HEK293 (cell line): ENCODE results near the gene LCOR.

Experiments used
- CTCF ChIA-PET: fragments of 350-600 bp; formaldehyde crosslinking; extraction: SDS; loops from one replicate; lab custom pipeline; 2021; ENCODE audit warnings: antibody characterized with exemption; lab: Yijun Ruan, JAX
- POLR2A ChIA-PET: fragments of 300-600 bp; formaldehyde crosslinking; extraction: SDS; loops from one replicate; lab custom pipeline; 2020; ENCODE audit warnings: antibody characterized with exemption, inconsistent platforms; lab: Yijun Ruan, JAX
- H3K27ac ChIP-seq: fragments of 200-500 bp; sonication (Bioruptor generic); 2 replicates; pipeline ENCODE4 v1.5.1; 2014; ENCODE audit warnings: low read depth, low read length, control low read depth, inconsistent platforms; ENCODE audit errors: extremely low read depth
- H3K36me3 ChIP-seq, 2 experiments: fragments of 200-500 bp in 1 of 2; sonication (Bioruptor generic) in 1 of 2; 1 replicate in 1 of 2; 2 replicates in 1 of 2; pipeline ENCODE4 v1.5.1; 2014 to 2017; ENCODE audit warnings: inconsistent platforms in 2 of 2, low read length in 2 of 2; ENCODE audit not compliant: control insufficient read depth in 2 of 2, insufficient read depth in 1 of 2
- H3K4me1 ChIP-seq: fragments of 200-500 bp; sonication (Bioruptor generic); 2 replicates; pipeline ENCODE4 v1.5.1; 2014; ENCODE audit warnings: mild to moderate bottlenecking, low read length, inconsistent platforms; ENCODE audit not compliant: control insufficient read depth, insufficient read depth
- H3K4me3 ChIP-seq: 2 replicates; pipeline ENCODE4 v1.5.1; 2011; ENCODE audit warnings: low read depth, mild to moderate bottlenecking, control low read depth, low read length, moderate library complexity
- H3K9me3 ChIP-seq: fragments of 200-500 bp; sonication (Bioruptor generic); 2 replicates; pipeline ENCODE4 v1.5.1; 2014; ENCODE audit warnings: low read depth, low read length, inconsistent platforms; ENCODE audit not compliant: control insufficient read depth, insufficient read depth
- KLF8 ChIP-seq: fragments of 450-650 bp; formaldehyde crosslinking; IDR thresholded peaks from 2 replicates; pipeline ENCODE4 v1.5.1; 2016; ENCODE audit warnings: missing biosample characterization, missing genetic modification characterization
- SCRT1 ChIP-seq: fragments of 450-650 bp; formaldehyde crosslinking; IDR thresholded peaks from 2 replicates; pipeline ENCODE4 v1.5.1; 2016; ENCODE audit warnings: missing biosample characterization, missing genetic modification characterization, borderline replicate concordance
- TCF7L2 ChIP-seq: IDR thresholded peaks from 2 replicates; pipeline ENCODE4 v1.6.1; 2011; ENCODE audit warnings: low read depth, mild to moderate bottlenecking, inconsistent platforms, low read length, moderate library complexity, borderline replicate concordance
- ZFHX2 ChIP-seq: fragments of 450-650 bp; formaldehyde crosslinking; conservative IDR thresholded peaks from 2 replicates; pipeline ENCODE4 v1.5.1; 2016; ENCODE audit warnings: missing biosample characterization, missing genetic modification characterization
- ZFP3 ChIP-seq: fragments of 450-650 bp; formaldehyde crosslinking; IDR thresholded peaks from 2 replicates; pipeline ENCODE4 v1.5.1; 2016; ENCODE audit warnings: low read depth, missing biosample characterization, missing genetic modification characterization
- ZFP41 ChIP-seq: fragments of 450-650 bp; formaldehyde crosslinking; IDR thresholded peaks from 2 replicates; pipeline ENCODE4 v1.5.1; 2016; ENCODE audit warnings: missing biosample characterization, missing genetic modification characterization, borderline replicate concordance
- ZNF146 ChIP-seq: fragments of 450-650 bp; formaldehyde crosslinking; IDR thresholded peaks from 2 replicates; pipeline ENCODE4 v1.5.1; 2016; ENCODE audit warnings: missing biosample characterization, missing genetic modification characterization
- ZNF202 ChIP-seq: fragments of 450-650 bp; formaldehyde crosslinking; IDR thresholded peaks from 2 replicates; pipeline ENCODE4 v1.5.1; 2016; ENCODE audit warnings: missing biosample characterization, missing genetic modification characterization, borderline replicate concordance
- ZNF214 ChIP-seq: fragments of 450-650 bp; formaldehyde crosslinking; IDR thresholded peaks from 2 replicates; pipeline ENCODE4 v1.5.1; 2017; ENCODE audit warnings: missing biosample characterization, mild to moderate bottlenecking, missing genetic modification characterization, borderline replicate concordance
- ZNF223 ChIP-seq: fragments of 450-650 bp; formaldehyde crosslinking; IDR thresholded peaks from 2 replicates; pipeline ENCODE4 v1.5.1; 2016; ENCODE audit warnings: missing biosample characterization, missing genetic modification characterization
- ZNF266 ChIP-seq: fragments of 450-650 bp; formaldehyde crosslinking; IDR thresholded peaks from 2 replicates; pipeline ENCODE4 v1.5.1; 2016; ENCODE audit warnings: missing biosample characterization, missing genetic modification characterization, low read depth
- ZNF292 ChIP-seq: fragments of 450-650 bp; formaldehyde crosslinking; IDR thresholded peaks from 2 replicates; pipeline ENCODE4 v1.5.1; 2016; ENCODE audit warnings: low read depth, missing biosample characterization, missing genetic modification characterization, borderline replicate concordance
- ZNF324 ChIP-seq: fragments of 450-650 bp; formaldehyde crosslinking; IDR thresholded peaks from 2 replicates; pipeline ENCODE4 v1.5.1; 2016; ENCODE audit warnings: missing biosample characterization, missing genetic modification characterization
- ZNF335 ChIP-seq: fragments of 450-650 bp; formaldehyde crosslinking; conservative IDR thresholded peaks from 2 replicates; pipeline ENCODE4 v1.5.1; 2016; ENCODE audit warnings: missing biosample characterization, missing genetic modification characterization
- ZNF341 ChIP-seq: fragments of 450-650 bp; formaldehyde crosslinking; IDR thresholded peaks from 2 replicates; pipeline ENCODE4; 2016; ENCODE audit warnings: low read depth, missing biosample characterization, missing genetic modification characterization
- ZNF394 ChIP-seq: fragments of 450-650 bp; formaldehyde crosslinking; IDR thresholded peaks from 2 replicates; pipeline ENCODE4 v1.5.1; 2016; ENCODE audit warnings: missing biosample characterization, missing genetic modification characterization, mild to moderate bottlenecking, moderate library complexity, borderline replicate concordance
- ZNF521 ChIP-seq: fragments of 450-650 bp; formaldehyde crosslinking; IDR thresholded peaks from 2 replicates; pipeline ENCODE4 v1.5.1; 2017; ENCODE audit warnings: missing biosample characterization, mild to moderate bottlenecking, missing genetic modification characterization
- ZNF621 ChIP-seq: fragments of 450-650 bp; formaldehyde crosslinking; IDR thresholded peaks from 2 replicates; pipeline ENCODE4 v1.5.1; 2017; ENCODE audit warnings: missing biosample characterization, missing genetic modification characterization
- TF ChIP-seq, protein P1 (sequence below): fragments of 450-650 bp; formaldehyde crosslinking; IDR thresholded peaks from 2 replicates; pipeline ENCODE4 v1.5.1; 2016; ENCODE audit warnings: missing biosample characterization, missing genetic modification characterization
- TF ChIP-seq, protein P2 (sequence below): fragments of 450-650 bp; formaldehyde crosslinking; IDR thresholded peaks from 2 replicates; pipeline ENCODE4 v1.5.1; 2016; ENCODE audit warnings: missing biosample characterization, missing genetic modification characterization, low read depth
- TF ChIP-seq, protein P3 (sequence below): fragments of 450-650 bp; formaldehyde crosslinking; IDR thresholded peaks from 2 replicates; pipeline ENCODE4 v1.5.1; 2016; ENCODE audit warnings: missing biosample characterization, missing genetic modification characterization
- TF ChIP-seq, protein P4 (sequence below): IDR thresholded peaks from 2 replicates; pipeline ENCODE4 v1.6.1; 2011; ENCODE audit warnings: mild to moderate bottlenecking, low read depth, low read length, borderline replicate concordance
- TF ChIP-seq, protein P5 (sequence below): fragments of 450-650 bp; formaldehyde crosslinking; optimal IDR thresholded peaks from 2 replicates; pipeline ENCODE3; 2016; ENCODE audit warnings: missing biosample characterization, mild to moderate bottlenecking, missing genetic modification characterization

The LCOR gene

DNA sequence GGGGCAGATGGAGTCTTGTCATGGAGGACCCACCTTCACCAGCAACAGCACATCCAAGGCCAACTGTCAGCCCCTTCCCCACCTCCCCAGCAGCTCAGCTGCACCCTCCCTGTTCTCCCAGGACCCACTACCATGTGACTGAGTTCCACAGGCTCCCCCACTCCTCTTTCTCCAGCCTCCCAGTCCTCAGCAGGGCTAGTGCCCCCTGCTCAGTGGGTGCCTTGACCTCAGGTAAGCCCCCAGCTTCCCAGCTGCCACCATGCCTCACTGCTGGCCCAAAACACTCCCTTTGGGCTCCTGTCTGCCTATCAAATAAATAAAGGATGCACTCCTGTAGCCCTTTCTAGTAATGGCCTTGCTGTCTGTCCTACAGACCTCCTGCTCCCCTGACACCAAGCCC, 179.3 kb downstream of the LCOR start:
- CTCF ChIA-PET: interaction anchor here (0.6 to 1.0 kb wide), 3 partner anchors 14 to 427 kb away, joined by 3 to 4 read pairs (median 3); no protein-coding TSS in a partner anchor
- Histone ChIP-seq H3K27ac (no peak overlapping the region), H3K36me3 (no peaks in the 10 kb centered on the region), H3K4me1 (no peaks in the 10 kb centered on the region), H3K4me3 (no peak overlapping the region), H3K9me3 (no peaks in the 10 kb centered on the region)
- no peak for TF ChIP-seq ZNF292
- POLR2A ChIA-PET: no interaction called here

DNA sequence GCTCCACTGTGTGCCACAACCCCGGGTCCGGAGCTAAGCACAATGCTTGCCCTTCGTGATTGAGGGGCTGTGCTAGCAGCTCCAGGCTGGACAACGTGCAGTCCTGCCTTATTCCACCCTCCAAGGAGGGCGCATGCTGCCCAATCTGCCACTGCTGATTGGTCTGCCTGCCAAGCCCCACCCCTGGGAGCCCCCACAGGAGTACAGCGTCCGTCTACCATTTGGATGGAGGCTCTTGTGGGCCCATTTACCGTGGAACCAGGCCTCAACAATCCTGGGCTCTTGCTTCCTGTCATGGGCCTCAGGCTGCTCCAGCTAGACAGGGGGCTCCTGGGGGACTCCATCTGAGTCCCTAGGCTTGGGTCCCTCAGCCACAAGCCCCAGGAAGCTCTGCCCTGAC, 180.4 kb downstream of the LCOR start:
- TF ChIP-seq ZFP41 (tag by site-specific recombination) (no peak), KLF8 (tag by site-specific recombination) (no peak), ZNF223 (tag by site-specific recombination) (no peak), TCF7L2 (no peak), ZNF324 (tag by site-specific recombination) (no peak), ZNF202 (tag by site-specific recombination) (no peak)
- TF ChIP-seq, protein P1, sequence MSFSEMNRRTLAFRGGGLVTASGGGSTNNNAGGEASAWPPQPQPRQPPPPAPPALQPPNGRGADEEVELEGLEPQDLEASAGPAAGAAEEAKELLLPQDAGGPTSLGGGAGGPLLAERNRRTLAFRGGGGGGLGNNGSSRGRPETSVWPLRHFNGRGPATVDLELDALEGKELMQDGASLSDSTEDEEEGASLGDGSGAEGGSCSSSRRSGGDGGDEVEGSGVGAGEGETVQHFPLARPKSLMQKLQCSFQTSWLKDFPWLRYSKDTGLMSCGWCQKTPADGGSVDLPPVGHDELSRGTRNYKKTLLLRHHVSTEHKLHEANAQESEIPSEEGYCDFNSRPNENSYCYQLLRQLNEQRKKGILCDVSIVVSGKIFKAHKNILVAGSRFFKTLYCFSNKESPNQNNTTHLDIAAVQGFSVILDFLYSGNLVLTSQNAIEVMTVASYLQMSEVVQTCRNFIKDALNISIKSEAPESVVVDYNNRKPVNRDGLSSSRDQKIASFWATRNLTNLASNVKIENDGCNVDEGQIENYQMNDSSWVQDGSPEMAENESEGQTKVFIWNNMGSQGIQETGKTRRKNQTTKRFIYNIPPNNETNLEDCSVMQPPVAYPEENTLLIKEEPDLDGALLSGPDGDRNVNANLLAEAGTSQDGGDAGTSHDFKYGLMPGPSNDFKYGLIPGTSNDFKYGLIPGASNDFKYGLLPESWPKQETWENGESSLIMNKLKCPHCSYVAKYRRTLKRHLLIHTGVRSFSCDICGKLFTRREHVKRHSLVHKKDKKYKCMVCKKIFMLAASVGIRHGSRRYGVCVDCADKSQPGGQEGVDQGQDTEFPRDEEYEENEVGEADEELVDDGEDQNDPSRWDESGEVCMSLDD (tag by site-specific recombination): no peak
- H3K4me3 ChIP-seq: no peak overlapping the region
- CTCF ChIA-PET: interaction anchor here (0.9 to 1.0 kb wide), 3 partner anchors 13 to 49 kb away, joined by 3 to 4 read pairs (median 3); no protein-coding TSS in a partner anchor
- no peaks in the 10 kb centered on the region for H3K36me3 ChIP-seq
- POLR2A ChIA-PET: no interaction called here
- H3K4me1 ChIP-seq: no peaks in the 10 kb centered on the region
- H3K27ac ChIP-seq: no peak overlapping the region
- no peaks in the 10 kb centered on the region for H3K9me3 ChIP-seq

DNA sequence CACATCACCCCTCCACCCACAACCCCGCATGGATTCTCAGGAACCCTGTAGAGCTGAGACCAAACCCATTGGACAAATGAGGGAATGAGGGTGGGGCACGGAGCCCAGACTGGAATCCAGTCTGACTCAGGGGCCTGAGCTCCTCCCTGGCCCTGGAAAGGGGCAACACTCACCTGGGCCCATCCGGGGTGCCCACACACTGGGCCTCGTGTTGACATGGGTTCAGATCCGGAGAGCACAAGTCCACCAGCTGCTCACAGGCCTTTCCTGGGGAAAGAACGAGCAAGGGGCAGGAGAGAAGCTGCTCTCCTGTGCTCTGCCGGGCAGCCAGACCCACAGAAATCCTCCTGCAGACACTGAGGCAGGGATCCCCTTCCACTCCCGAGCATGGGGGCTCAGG, 181.5 kb downstream of the LCOR start:
- Histone ChIP-seq H3K9me3 (no peaks in the 10 kb centered on the region), H3K4me1 (no peaks in the 10 kb centered on the region), H3K27ac (no peak overlapping the region), H3K36me3 (no peaks in the 10 kb centered on the region), H3K4me3 (no peak overlapping the region)
- ChIA-PET POLR2A (no interaction called here), CTCF (interaction anchor here (0.7 to 0.9 kb wide), 2 partner anchors 12 to 518 kb away, joined by 4 read pairs; no protein-coding TSS in a partner anchor)
- TF ChIP-seq, protein P2, sequence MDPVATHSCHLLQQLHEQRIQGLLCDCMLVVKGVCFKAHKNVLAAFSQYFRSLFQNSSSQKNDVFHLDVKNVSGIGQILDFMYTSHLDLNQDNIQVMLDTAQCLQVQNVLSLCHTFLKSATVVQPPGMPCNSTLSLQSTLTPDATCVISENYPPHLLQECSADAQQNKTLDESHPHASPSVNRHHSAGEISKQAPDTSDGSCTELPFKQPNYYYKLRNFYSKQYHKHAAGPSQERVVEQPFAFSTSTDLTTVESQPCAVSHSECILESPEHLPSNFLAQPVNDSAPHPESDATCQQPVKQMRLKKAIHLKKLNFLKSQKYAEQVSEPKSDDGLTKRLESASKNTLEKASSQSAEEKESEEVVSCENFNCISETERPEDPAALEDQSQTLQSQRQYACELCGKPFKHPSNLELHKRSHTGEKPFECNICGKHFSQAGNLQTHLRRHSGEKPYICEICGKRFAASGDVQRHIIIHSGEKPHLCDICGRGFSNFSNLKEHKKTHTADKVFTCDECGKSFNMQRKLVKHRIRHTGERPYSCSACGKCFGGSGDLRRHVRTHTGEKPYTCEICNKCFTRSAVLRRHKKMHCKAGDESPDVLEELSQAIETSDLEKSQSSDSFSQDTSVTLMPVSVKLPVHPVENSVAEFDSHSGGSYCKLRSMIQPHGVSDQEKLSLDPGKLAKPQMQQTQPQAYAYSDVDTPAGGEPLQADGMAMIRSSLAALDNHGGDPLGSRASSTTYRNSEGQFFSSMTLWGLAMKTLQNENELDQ: no peak
- TF ChIP-seq ZNF324 (tag by site-specific recombination) (no peak), ZFP3 (tag by site-specific recombination) (no peak), ZNF266 (tag by site-specific recombination) (no peak), ZNF521 (tag by site-specific recombination) (no peak), ZNF214 (tag by site-specific recombination) (no peak), ZNF341 (tag by site-specific recombination) (no peak), ZNF394 (no peak), ZNF621 (tag by site-specific recombination) (no peak), ZNF146 (no peak), ZFHX2 (tag by site-specific recombination) (no peak), SCRT1 (tag by site-specific recombination) (no peak), ZNF335 (tag by site-specific recombination) (no peak)
- TF ChIP-seq, protein P3, sequence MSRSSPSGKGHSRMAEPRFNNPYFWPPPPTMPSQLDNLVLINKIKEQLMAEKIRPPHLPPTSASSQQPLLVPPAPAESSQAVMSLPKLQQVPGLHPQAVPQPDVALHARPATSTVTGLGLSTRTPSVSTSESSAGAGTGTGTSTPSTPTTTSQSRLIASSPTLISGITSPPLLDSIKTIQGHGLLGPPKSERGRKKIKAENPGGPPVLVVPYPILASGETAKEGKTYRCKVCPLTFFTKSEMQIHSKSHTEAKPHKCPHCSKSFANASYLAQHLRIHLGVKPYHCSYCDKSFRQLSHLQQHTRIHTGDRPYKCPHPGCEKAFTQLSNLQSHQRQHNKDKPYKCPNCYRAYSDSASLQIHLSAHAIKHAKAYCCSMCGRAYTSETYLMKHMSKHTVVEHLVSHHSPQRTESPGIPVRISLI (tag by site-specific recombination): no peak
- TF ChIP-seq, protein P4, sequence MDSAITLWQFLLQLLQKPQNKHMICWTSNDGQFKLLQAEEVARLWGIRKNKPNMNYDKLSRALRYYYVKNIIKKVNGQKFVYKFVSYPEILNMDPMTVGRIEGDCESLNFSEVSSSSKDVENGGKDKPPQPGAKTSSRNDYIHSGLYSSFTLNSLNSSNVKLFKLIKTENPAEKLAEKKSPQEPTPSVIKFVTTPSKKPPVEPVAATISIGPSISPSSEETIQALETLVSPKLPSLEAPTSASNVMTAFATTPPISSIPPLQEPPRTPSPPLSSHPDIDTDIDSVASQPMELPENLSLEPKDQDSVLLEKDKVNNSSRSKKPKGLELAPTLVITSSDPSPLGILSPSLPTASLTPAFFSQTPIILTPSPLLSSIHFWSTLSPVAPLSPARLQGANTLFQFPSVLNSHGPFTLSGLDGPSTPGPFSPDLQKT: no peak
- TF ChIP-seq, protein P5, sequence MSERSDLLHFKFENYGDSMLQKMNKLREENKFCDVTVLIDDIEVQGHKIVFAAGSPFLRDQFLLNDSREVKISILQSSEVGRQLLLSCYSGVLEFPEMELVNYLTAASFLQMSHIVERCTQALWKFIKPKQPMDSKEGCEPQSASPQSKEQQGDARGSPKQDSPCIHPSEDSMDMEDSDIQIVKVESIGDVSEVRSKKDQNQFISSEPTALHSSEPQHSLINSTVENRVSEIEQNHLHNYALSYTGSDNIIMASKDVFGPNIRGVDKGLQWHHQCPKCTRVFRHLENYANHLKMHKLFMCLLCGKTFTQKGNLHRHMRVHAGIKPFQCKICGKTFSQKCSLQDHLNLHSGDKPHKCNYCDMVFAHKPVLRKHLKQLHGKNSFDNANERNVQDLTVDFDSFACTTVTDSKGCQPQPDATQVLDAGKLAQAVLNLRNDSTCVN: no peak
